NCI-H226 (cell line): Measurements from ENCODE around the gene PDGFC.

ENCODE experiments used
- DNase-seq: peaks from one replicate; pipeline ENCODE4 v3.0.0-alpha.2; 2015

Gene PDGFC

GRCh38 chr4:156971676-156972378, at the start of gene PDGFC:
Gene PDGFC (minus strand): TSS chr4:156971799. CDS start chr4:156970903, 896 bp downstream.
- DNase-seq, result peak; percentile 65

GRCh38 chr4:157020882-157021281, 49.3 kb upstream of the PDGFC start:
- DNase-seq, result no peak

GRCh38 chr4:157018920-157019490, 47.4 kb upstream of the PDGFC start:
- DNase-seq, result no peak

- peak; percentile 91 for DNase-seq
These were observed 43.3 kb upstream of the PDGFC start for GRCh38 chr4:157014621-157015591.

- no peak for DNase-seq
These were observed 42.1 kb upstream of the PDGFC start for GRCh38 chr4:157013656-157014055.

- peak; percentile 93 for DNase-seq
These were observed 41.2 kb upstream of the PDGFC start for GRCh38 chr4:157012781-157013180.

GRCh38 chr4:157012296-157012695, 40.7 kb upstream of the PDGFC start:
- DNase-seq, result peak; percentile 29

GRCh38 chr4:157010630-157011029, 39.0 kb upstream of the PDGFC start:
- DNase-seq, result no peak

GRCh38 chr4:157005831-157006230, 34.2 kb upstream of the PDGFC start:
- DNase-seq, result no peak

- no peak for DNase-seq
These were observed 33.6 kb upstream of the PDGFC start for GRCh38 chr4:157005193-157005592.

- no peak for DNase-seq
These were observed 32.9 kb upstream of the PDGFC start for GRCh38 chr4:157004279-157005161.

GRCh38 chr4:156999175-156999517, 27.5 kb upstream of the PDGFC start:
- DNase-seq, result peak; percentile 95

- peak; percentile 10 for DNase-seq
These were observed 27.0 kb upstream of the PDGFC start for GRCh38 chr4:156998500-156999174.

- DNase-seq, result peak; percentile 50
These were observed 21.3 kb upstream of the PDGFC start for GRCh38 chr4:156992943-156993342.

- DNase-seq, result no peak
These were observed 19.6 kb upstream of the PDGFC start for GRCh38 chr4:156991161-156991560.

- no peak for DNase-seq
These were observed 11.8 kb upstream of the PDGFC start for GRCh38 chr4:156983366-156983765.

GRCh38 chr4:156981262-156981769, 9.7 kb upstream of the PDGFC start:
- DNase-seq, result no peak

- DNase-seq, result peak; percentile 89
These were observed 6.0 kb upstream of the PDGFC start for GRCh38 chr4:156977435-156978160.

GRCh38 chr4:156976147-156976546, 4.5 kb upstream of the PDGFC start:
- DNase-seq, result peak; percentile 73

GRCh38 chr4:156975686-156976085, 4.1 kb upstream of the PDGFC start:
- DNase-seq, result no peak

- DNase-seq, result peak; percentile 46
These were observed 2.7 kb upstream of the PDGFC start for GRCh38 chr4:156974264-156974663.
